ENCODE results near the gene UNC93B1. TPM values are rescaled to one million over a fixed set of nuclear protein-coding genes. Genes with fewer than 3 reads are reported as not detected.

UNC93B1 gene
- total and polyA plus RNA-seq, 12 donors = 3.2 to 18.2 (median 6.8) TPM

DNA sequence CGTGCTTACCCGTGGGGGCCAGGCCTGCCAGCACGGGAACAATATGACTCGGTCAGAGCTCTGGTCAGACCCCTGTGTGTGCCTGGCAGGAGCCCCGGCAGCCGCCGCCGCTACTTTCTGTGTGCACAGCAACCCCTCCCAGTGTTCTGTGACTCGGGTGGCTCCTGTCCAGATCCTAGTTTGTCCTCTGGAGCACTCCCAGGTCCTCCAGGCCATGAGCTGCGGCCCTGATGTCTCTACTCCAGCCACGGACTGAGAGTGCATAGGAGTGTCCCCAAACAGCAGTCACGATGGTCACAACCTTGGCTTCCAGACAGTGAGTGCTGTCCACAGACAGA lies 29.8 kb upstream of the UNC93B1 start:
- Histone ChIP-seq H3K27me3 (no peaks in the 10 kb centered on the region), H3K36me3 (peaks cover 0 to 44% (median 0%) of the 10 kb centered on the region in 9 donors), H3K9me3 (no peaks in the 10 kb centered on the region), H3K4me3 (no peak overlapping the region), H3K27ac (peak overlapping the region; percentile 48 to 97 (median 74)), H3K4me1 (peaks cover 37 to 79% (median 65%) of the 10 kb centered on the region in 9 donors)
- DNase-seq (peak; percentile 64 to 71), ATAC-seq (peak; percentile 2 to 64 (median 24))
- intact Hi-C loops (cut with DNase I) = loop anchor here in 3 of 10 donors (5.0 to 10.0 kb wide), 4 partner anchors 89 to 181 kb away; partner anchors contain the start of genes CHKA (in 2 of the 3) and KMT5B (in 1 of the 3)
- TF ChIP-seq, protein P1, sequence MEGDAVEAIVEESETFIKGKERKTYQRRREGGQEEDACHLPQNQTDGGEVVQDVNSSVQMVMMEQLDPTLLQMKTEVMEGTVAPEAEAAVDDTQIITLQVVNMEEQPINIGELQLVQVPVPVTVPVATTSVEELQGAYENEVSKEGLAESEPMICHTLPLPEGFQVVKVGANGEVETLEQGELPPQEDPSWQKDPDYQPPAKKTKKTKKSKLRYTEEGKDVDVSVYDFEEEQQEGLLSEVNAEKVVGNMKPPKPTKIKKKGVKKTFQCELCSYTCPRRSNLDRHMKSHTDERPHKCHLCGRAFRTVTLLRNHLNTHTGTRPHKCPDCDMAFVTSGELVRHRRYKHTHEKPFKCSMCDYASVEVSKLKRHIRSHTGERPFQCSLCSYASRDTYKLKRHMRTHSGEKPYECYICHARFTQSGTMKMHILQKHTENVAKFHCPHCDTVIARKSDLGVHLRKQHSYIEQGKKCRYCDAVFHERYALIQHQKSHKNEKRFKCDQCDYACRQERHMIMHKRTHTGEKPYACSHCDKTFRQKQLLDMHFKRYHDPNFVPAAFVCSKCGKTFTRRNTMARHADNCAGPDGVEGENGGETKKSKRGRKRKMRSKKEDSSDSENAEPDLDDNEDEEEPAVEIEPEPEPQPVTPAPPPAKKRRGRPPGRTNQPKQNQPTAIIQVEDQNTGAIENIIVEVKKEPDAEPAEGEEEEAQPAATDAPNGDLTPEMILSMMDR (IDR thresholded peaks at IDR 0.05) = no peak
- 51 to 59% methylated on average over 12 of the region's 12 CpGs for WGBS, 2 donors

- Histone ChIP-seq H3K27ac (peak overlapping the region; percentile 48 to 97 (median 74)), H3K9me3 (no peaks in the 10 kb centered on the region), H3K27me3 (no peaks in the 10 kb centered on the region), H3K4me3 (no peak overlapping the region), H3K36me3 (peaks cover 0 to 44% (median 0%) of the 10 kb centered on the region in 9 donors), H3K4me1 (peaks cover 35 to 74% (median 60%) of the 10 kb centered on the region in 9 donors)
- 84 to 86% methylated on average over 27 to 29 of the region's 29 CpGs for WGBS, 2 donors
- ATAC-seq (peak in 1 of 8 donors; percentile 3), DNase-seq (no peak)
- TF ChIP-seq, protein P1 (IDR thresholded peaks at IDR 0.05) = no peak
- intact Hi-C loops (cut with DNase I) = loop anchor here in 3 of 10 donors (5.0 to 10.0 kb wide), 4 partner anchors 89 to 182 kb away; partner anchors contain the start of genes CHKA (in 2 of the 3) and KMT5B (in 1 of the 3)
Observed at GRCh38 chr11:68032997-68033707, 29.3 kb upstream of the UNC93B1 start.

- H3K4me3 ChIP-seq = peak overlapping the region in 5 of 10 donors; percentile 54 to 96 (median 77)
- H3K9me3 ChIP-seq = no peaks in the 10 kb centered on the region
- intact Hi-C loops (cut with DNase I) = loop anchor here in 3 of 10 donors (5.0 to 10.0 kb wide), 4 partner anchors 90 to 183 kb away; partner anchors contain the start of genes CHKA (in 2 of the 3) and KMT5B (in 1 of the 3)
- peak overlapping the region in 8 of 10 donors; percentile 88 to 97 (median 92) for H3K27ac ChIP-seq
- peaks cover 24 to 63% (median 48%) of the 10 kb centered on the region in 9 donors for H3K4me1 ChIP-seq
- no peaks in the 10 kb centered on the region for H3K27me3 ChIP-seq
- TF ChIP-seq, protein P1 (IDR thresholded peaks at IDR 0.05) = no peak
- H3K36me3 ChIP-seq = peaks cover 0 to 44% (median 0%) of the 10 kb centered on the region in 9 donors
- no peak for DNase-seq
- ATAC-seq = no peak
- WGBS, 2 donors = 77% methylated on average over 9 of the region's 9 CpGs
Observed at GRCh38 chr11:68032003-68032402, 28.1 kb upstream of the UNC93B1 start.

GRCh38 chr11:68031144-68031464 lies 27.2 kb upstream of the UNC93B1 start:
- intact Hi-C loops (cut with DNase I) = loop anchor here in 3 of 10 donors (5.0 to 10.0 kb wide), 4 partner anchors 91 to 184 kb away; partner anchors contain the start of genes CHKA (in 2 of the 3) and KMT5B (in 1 of the 3)
- Histone ChIP-seq H3K4me3 (peak overlapping the region; percentile 54 to 96 (median 79)), H3K27me3 (no peaks in the 10 kb centered on the region), H3K9me3 (no peaks in the 10 kb centered on the region), H3K4me1 (peaks cover 17 to 54% (median 39%) of the 10 kb centered on the region in 9 donors), H3K36me3 (peaks cover 0 to 40% (median 0%) of the 10 kb centered on the region in 9 donors), H3K27ac (peak overlapping the region; percentile 64 to 97 (median 92))
- 8 to 9% methylated on average over 10 of the region's 10 CpGs for WGBS, 2 donors
- ATAC-seq = peak in 2 of 8 donors; percentile 1 to 3
- TF ChIP-seq, protein P1 (IDR thresholded peaks at IDR 0.05) = no peak
- no peak for DNase-seq

Data from heart right ventricle (tissue), 16 donors.